HCT116 (cell line): ENCODE data around the gene TMEM164. TPM values are rescaled to one million over a fixed set of nuclear protein-coding genes. Genes with fewer than 3 reads are reported as not detected.

Experiments
- ATAC-seq: fragments of 200-7000 bp; cut with Tn5 transposase; 2 replicates; pipeline ENCODE4 v1.9.1; 2020; ENCODE audit warnings: mild to moderate bottlenecking, moderate library complexity
- BruUV-seq: library from RNA; stranded (reverse); fragments of 400-500 nt; replicated peaks from 2 replicates; lab custom pipeline; 2021; lab: Mats Ljungman, UMichigan
- CTCF ChIA-PET: fragments of 300-600 bp; sonication (Branson Sonifier 250); formaldehyde crosslinking; loops from one replicate; lab custom pipeline; 2021; ENCODE audit warnings: antibody characterized with exemption; lab: Charles Lee
- POLR2A ChIA-PET: fragments of 300-600, 350-600 bp; sonication (Branson Sonifier 250); formaldehyde crosslinking; loops from one replicate; lab custom pipeline; 2021; ENCODE audit warnings: antibody characterized with exemption; lab: Charles Lee
- RAD21 ChIA-PET, 2 experiments: fragments of 300-600 bp; sonication (Branson Sonifier 250); formaldehyde crosslinking; loops; one replicate each; lab custom pipeline; 2023; ENCODE audit warnings: low total read pairs in 2 of 2; ENCODE audit not compliant: uncharacterized antibody in 2 of 2, unreplicated experiment in 2 of 2, low non-redundant PET in 1 of 2; lab: Charles Lee
- DNase-seq: peaks from one replicate; pipeline ENCODE4 v3.0.0-alpha.2; 2010; ENCODE audit warnings: low read depth, low spot score
- H2AFZ ChIP-seq: fragments of 200-600 bp; shearing (Covaris generic), sonication (generic); 2 replicates; pipeline ENCODE4 v1.6.1; 2017; ENCODE audit warnings: low read depth, mixed run types, mixed read lengths, antibody characterized with exemption, low read length; ENCODE audit not compliant: poor library complexity, severe bottlenecking
- H3K27ac ChIP-seq: 2 replicates; pipeline ENCODE4 v1.5.1; 2012; ENCODE audit warnings: low read depth, low read length
- H3K27me3 ChIP-seq: fragments of 200-600 bp; sonication (generic); 2 replicates; pipeline ENCODE4 v1.6.1; 2016; ENCODE audit warnings: mixed run types, low read length, mixed read lengths; ENCODE audit not compliant: insufficient read depth
- H3K36me3 ChIP-seq, 2 experiments: fragments of 200-500 bp in 1 of 2; fragments of 200-600 bp in 1 of 2; sonication (Bioruptor generic) in 1 of 2; sonication (generic) in 1 of 2; 2 replicates each; pipeline versions ENCODE4 v1.5.1 to v1.6.1; 2014 to 2016; ENCODE audit warnings: low read length in 2 of 2, inconsistent platforms in 1 of 2, mixed read lengths in 1 of 2, mixed run types in 1 of 2; ENCODE audit not compliant: insufficient read depth in 2 of 2, control insufficient read depth in 1 of 2
- H3K4me1 ChIP-seq, 2 experiments: fragments of 200-600 bp in 1 of 2; sonication (generic) in 1 of 2; 2 replicates each; pipeline versions ENCODE4 v1.5.1 to v1.6.1; 2012 to 2017; ENCODE audit warnings: low read length in 2 of 2, inconsistent platforms in 1 of 2, mild to moderate bottlenecking in 1 of 2, mixed read lengths in 1 of 2, mixed run types in 1 of 2, moderate library complexity in 1 of 2; ENCODE audit not compliant: insufficient read depth in 2 of 2, control insufficient read depth in 1 of 2
- H3K4me2 ChIP-seq: fragments of 200-600 bp; sonication (generic); 2 replicates; pipeline ENCODE4 v1.6.1; 2017; ENCODE audit warnings: mixed run types, low read length, mixed read lengths
- H3K4me3 ChIP-seq, 2 experiments: fragments of 200-600 bp in 1 of 2; sonication (generic) in 1 of 2; replicated peaks in 1 of 2; 2 replicates each; pipeline ENCODE4 v1.5.1; 2011 to 2016; ENCODE audit warnings: low read length in 2 of 2, control low read depth in 1 of 2, low read depth in 1 of 2, mild to moderate bottlenecking in 1 of 2, mixed read lengths in 1 of 2, mixed run types in 1 of 2
- H3K79me2 ChIP-seq: fragments of 200-600 bp; sonication (generic); 2 replicates; pipeline ENCODE4 v1.6.1; 2017; ENCODE audit warnings: mild to moderate bottlenecking, mixed run types, low read length, moderate library complexity, mixed read lengths; ENCODE audit not compliant: insufficient read depth
- H3K9ac ChIP-seq: fragments of 200-600 bp; sonication (generic); 2 replicates; pipeline ENCODE4 v1.6.1; 2016; ENCODE audit warnings: low read length, mixed read lengths
- H3K9me2 ChIP-seq: fragments of 200-600 bp; sonication (generic), shearing (Covaris generic); 2 replicates; pipeline ENCODE4 v1.6.1; 2017; ENCODE audit warnings: mixed run types, mild to moderate bottlenecking, moderate library complexity; ENCODE audit not compliant: insufficient read depth
- H3K9me3 ChIP-seq, 2 experiments: fragments of 200-500 bp in 1 of 2; fragments of 200-600 bp in 1 of 2; sonication (Bioruptor generic) in 1 of 2; sonication (generic) in 1 of 2; 2 replicates each; pipeline ENCODE4 v1.6.1; 2014 to 2017; ENCODE audit warnings: low read length in 2 of 2, mixed read lengths in 2 of 2, inconsistent platforms in 1 of 2, low read depth in 1 of 2, mild to moderate bottlenecking in 1 of 2, mixed run types in 1 of 2, moderate library complexity in 1 of 2; ENCODE audit not compliant: control insufficient read depth in 1 of 2, insufficient read depth in 1 of 2
- H4K20me1 ChIP-seq: fragments of 200-600 bp; sonication (generic), shearing (Covaris generic); 2 replicates; pipeline ENCODE4 v1.6.1; 2017; ENCODE audit warnings: mixed run types, mild to moderate bottlenecking, moderate library complexity; ENCODE audit not compliant: insufficient read depth
- CBX3 ChIP-seq: IDR thresholded peaks from 2 replicates; pipeline ENCODE4 v1.6.1; 2012; ENCODE audit warnings: low read depth
- ELF1 ChIP-seq: IDR thresholded peaks from 2 replicates; pipeline ENCODE4 v1.6.1; 2012; ENCODE audit warnings: low read depth, borderline replicate concordance
- EZH2 ChIP-seq: fragments of 200-600 bp; sonication (generic); IDR thresholded peaks from 2 replicates; pipeline ENCODE4 v1.6.1; 2017; ENCODE audit warnings: antibody characterized with exemption, mixed run types
- EZH2phosphoT487 ChIP-seq: fragments of 200-600 bp; IDR thresholded peaks from 2 replicates; pipeline ENCODE4 v1.6.1; 2018; ENCODE audit warnings: antibody characterized with exemption, borderline replicate concordance
- JUND ChIP-seq: IDR thresholded peaks from 2 replicates; pipeline ENCODE4 v1.6.1; 2012
- POLR2A ChIP-seq: IDR thresholded peaks from 2 replicates; pipeline ENCODE4 v1.7.0; 2011; ENCODE audit warnings: borderline replicate concordance; ENCODE audit not compliant: insufficient read depth, insufficient read length; ENCODE audit errors: extremely low read depth
- POLR2AphosphoS5 ChIP-seq: IDR thresholded peaks from 2 replicates; pipeline ENCODE4 v1.6.1; 2011; ENCODE audit warnings: mild to moderate bottlenecking, low read depth, low read length, moderate library complexity
- SIN3A ChIP-seq: IDR thresholded peaks from 2 replicates; pipeline ENCODE4 v1.6.1; 2012; ENCODE audit warnings: low read depth
- SP1 ChIP-seq: IDR thresholded peaks from 2 replicates; pipeline ENCODE4 v1.6.1; 2012; ENCODE audit warnings: low read depth
- SRF ChIP-seq: IDR thresholded peaks from 2 replicates; pipeline ENCODE4 v1.6.1; 2012; ENCODE audit warnings: low read depth
- YY1 ChIP-seq: IDR thresholded peaks from 2 replicates; pipeline ENCODE4 v1.6.1; 2011; ENCODE audit warnings: low read length, low read depth, moderate library complexity, mild to moderate bottlenecking; ENCODE audit not compliant: insufficient replicate concordance; ENCODE audit errors: extremely low read depth
- ZFX ChIP-seq: fragments of 450-650 bp; IDR thresholded peaks from 2 replicates; pipeline ENCODE4 v1.6.1; 2017
- intact Hi-C: fragments of 100-400 bp; cut with micrococcal nuclease; formaldehyde crosslinking; loops from 2 replicates; pipeline ENCODE4 v1.10.0; 2022
- total RNA-seq: library from RNA; stranded (reverse); gene quantifications from one replicate; pipeline ENCODE4 v1.2.1, GENCODE V29; 2021; ENCODE audit not compliant: unreplicated experiment
- TF ChIP-seq, protein P1 (sequence below): IDR thresholded peaks from 2 replicates; pipeline ENCODE4 v1.6.1; 2012
- TF ChIP-seq, protein P2 (sequence below): IDR thresholded peaks from 2 replicates; pipeline ENCODE4 v1.6.1; 2012
- TF ChIP-seq, protein P3 (sequence below): IDR thresholded peaks from 2 replicates; pipeline ENCODE4 v1.6.1; 2012; ENCODE audit warnings: low read depth
- TF ChIP-seq, protein P4 (sequence below), 3 experiments: fragments of 200-600 bp in 1 of 3; sonication (generic) in 1 of 3; IDR thresholded peaks in 2 of 3; conservative IDR thresholded peaks in 1 of 3; 2 replicates each; pipeline ENCODE4 v1.5.1; 2012 to 2017; ENCODE audit warnings: low read depth in 2 of 3, low read length in 2 of 3, antibody characterized with exemption in 1 of 3, borderline replicate concordance in 1 of 3, control low read depth in 1 of 3, mild to moderate bottlenecking in 1 of 3, mixed read lengths in 1 of 3, mixed run types in 1 of 3, moderate library complexity in 1 of 3; ENCODE audit not compliant: insufficient read depth in 1 of 3

Gene TMEM164
- total RNA-seq, 1 experiment from 2014 or later = 18.7 TPM

DNA sequence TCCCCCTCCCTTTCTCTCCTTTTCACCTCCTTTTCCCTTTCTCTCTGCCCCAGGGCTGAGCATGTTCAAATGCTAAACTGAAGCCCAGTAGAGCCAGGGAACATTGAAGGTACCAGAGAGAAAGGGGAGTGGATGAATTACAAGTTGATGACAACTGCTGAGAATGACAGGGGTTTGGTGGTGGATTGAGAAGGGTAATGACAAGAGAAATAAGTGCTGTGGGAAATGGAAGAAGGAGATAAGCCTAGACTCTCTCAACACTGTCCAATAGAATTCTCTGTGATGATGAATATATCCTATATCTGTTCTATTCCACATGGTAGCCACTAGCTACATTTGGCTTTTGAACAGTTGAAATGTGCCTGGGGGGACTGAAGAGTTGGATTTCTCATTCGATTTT lies 154.5 kb downstream of the TMEM164 start:
- no peak for TF ChIP-seq EZH2phosphoT487
- no peak for TF ChIP-seq EZH2
- TF ChIP-seq ZFX = no peak
- TF ChIP-seq, protein P1, sequence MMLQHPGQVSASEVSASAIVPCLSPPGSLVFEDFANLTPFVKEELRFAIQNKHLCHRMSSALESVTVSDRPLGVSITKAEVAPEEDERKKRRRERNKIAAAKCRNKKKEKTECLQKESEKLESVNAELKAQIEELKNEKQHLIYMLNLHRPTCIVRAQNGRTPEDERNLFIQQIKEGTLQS = no peak
- TF ChIP-seq, protein P2, sequence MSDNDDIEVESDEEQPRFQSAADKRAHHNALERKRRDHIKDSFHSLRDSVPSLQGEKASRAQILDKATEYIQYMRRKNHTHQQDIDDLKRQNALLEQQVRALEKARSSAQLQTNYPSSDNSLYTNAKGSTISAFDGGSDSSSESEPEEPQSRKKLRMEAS = no peak
- no peak for TF ChIP-seq CBX3
- TF ChIP-seq SP1 = no peak
- no peak for TF ChIP-seq ELF1
- no peak for TF ChIP-seq POLR2A
- TF ChIP-seq POLR2AphosphoS5 = no peak
- no peak for TF ChIP-seq SIN3A
- Histone ChIP-seq H3K4me1 (peaks cover 0 to 4% of the 10 kb centered on the region in 2 experiments; a peak in 1 of 4 replicates), H3K9me3 (no peaks in the 10 kb centered on the region), H3K4me3 (no peak overlapping the region), H3K36me3 (no peaks in the 10 kb centered on the region), H3K4me2 (no peak overlapping the region), H4K20me1 (no peaks in the 10 kb centered on the region), H3K79me2 (no peaks in the 10 kb centered on the region), H2AFZ (no peak overlapping the region), H3K27ac (no peak overlapping the region), H3K27me3 (no peaks in the 10 kb centered on the region), H3K9ac (no peak overlapping the region), H3K9me2 (no peaks in the 10 kb centered on the region)
- no TSS peak for BruUV-seq
- ChIA-PET POLR2A (no interaction called here), RAD21 (interaction anchor here in 1 of 2 experiments (0.6 kb wide), 1 partner anchor 52 kb away, joined by 3 read pairs; no protein-coding TSS in a partner anchor), CTCF (interaction anchor here (1.0 to 1.8 kb wide), 2 partner anchors 11 to 289 kb away, joined by 3 read pairs; no protein-coding TSS in a partner anchor)
- intact Hi-C loops = no loop called here
- DNase-seq (no peak), ATAC-seq (no peak)

DNA sequence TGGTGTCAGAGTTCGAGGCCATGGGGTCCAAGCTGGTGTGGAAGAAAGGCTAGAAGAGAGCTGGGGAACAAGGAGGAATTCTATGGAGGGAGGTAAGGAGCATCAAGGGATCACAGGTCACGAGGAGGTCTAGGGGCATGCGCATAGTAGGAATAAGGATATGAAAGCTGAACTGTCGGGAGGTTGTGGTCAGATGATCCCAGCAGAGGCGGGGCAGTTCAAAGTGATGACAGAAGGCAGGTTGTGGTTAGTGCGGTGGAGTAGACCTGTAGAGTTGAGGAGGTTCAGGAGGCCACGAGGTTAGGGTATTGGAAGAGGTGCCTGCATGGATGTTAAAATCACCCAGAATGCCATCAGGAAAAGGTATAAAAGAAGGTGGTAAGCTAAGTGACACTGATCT lies 156.3 kb downstream of the TMEM164 start:
- Histone ChIP-seq H3K4me2 (no peak overlapping the region), H3K27me3 (no peaks in the 10 kb centered on the region), H3K9me3 (no peaks in the 10 kb centered on the region), H2AFZ (no peak overlapping the region), H3K9me2 (no peaks in the 10 kb centered on the region), H4K20me1 (no peaks in the 10 kb centered on the region), H3K27ac (no peak overlapping the region), H3K4me3 (no peak overlapping the region), H3K36me3 (no peaks in the 10 kb centered on the region), H3K9ac (no peak overlapping the region), H3K4me1 (peaks cover 0 to 4% of the 10 kb centered on the region in 2 experiments; a peak in 1 of 4 replicates), H3K79me2 (no peaks in the 10 kb centered on the region)
- intact Hi-C loops = no loop called here
- BruUV-seq = no TSS peak
- ChIA-PET POLR2A (no interaction called here), CTCF (interaction anchor here (0.8 to 2.2 kb wide), 5 partner anchors 9 to 688 kb away, joined by 3 to 21 read pairs (median 5); no protein-coding TSS in a partner anchor), RAD21 (no interaction called here)
- ATAC-seq (no peak), DNase-seq (no peak)
- TF ChIP-seq SRF (no peak), JUND (no peak), POLR2A (no peak), YY1 (no peak), EZH2phosphoT487 (no peak)
- TF ChIP-seq, protein P3, sequence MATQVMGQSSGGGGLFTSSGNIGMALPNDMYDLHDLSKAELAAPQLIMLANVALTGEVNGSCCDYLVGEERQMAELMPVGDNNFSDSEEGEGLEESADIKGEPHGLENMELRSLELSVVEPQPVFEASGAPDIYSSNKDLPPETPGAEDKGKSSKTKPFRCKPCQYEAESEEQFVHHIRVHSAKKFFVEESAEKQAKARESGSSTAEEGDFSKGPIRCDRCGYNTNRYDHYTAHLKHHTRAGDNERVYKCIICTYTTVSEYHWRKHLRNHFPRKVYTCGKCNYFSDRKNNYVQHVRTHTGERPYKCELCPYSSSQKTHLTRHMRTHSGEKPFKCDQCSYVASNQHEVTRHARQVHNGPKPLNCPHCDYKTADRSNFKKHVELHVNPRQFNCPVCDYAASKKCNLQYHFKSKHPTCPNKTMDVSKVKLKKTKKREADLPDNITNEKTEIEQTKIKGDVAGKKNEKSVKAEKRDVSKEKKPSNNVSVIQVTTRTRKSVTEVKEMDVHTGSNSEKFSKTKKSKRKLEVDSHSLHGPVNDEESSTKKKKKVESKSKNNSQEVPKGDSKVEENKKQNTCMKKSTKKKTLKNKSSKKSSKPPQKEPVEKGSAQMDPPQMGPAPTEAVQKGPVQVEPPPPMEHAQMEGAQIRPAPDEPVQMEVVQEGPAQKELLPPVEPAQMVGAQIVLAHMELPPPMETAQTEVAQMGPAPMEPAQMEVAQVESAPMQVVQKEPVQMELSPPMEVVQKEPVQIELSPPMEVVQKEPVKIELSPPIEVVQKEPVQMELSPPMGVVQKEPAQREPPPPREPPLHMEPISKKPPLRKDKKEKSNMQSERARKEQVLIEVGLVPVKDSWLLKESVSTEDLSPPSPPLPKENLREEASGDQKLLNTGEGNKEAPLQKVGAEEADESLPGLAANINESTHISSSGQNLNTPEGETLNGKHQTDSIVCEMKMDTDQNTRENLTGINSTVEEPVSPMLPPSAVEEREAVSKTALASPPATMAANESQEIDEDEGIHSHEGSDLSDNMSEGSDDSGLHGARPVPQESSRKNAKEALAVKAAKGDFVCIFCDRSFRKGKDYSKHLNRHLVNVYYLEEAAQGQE = no peak
- TF ChIP-seq, protein P4, sequence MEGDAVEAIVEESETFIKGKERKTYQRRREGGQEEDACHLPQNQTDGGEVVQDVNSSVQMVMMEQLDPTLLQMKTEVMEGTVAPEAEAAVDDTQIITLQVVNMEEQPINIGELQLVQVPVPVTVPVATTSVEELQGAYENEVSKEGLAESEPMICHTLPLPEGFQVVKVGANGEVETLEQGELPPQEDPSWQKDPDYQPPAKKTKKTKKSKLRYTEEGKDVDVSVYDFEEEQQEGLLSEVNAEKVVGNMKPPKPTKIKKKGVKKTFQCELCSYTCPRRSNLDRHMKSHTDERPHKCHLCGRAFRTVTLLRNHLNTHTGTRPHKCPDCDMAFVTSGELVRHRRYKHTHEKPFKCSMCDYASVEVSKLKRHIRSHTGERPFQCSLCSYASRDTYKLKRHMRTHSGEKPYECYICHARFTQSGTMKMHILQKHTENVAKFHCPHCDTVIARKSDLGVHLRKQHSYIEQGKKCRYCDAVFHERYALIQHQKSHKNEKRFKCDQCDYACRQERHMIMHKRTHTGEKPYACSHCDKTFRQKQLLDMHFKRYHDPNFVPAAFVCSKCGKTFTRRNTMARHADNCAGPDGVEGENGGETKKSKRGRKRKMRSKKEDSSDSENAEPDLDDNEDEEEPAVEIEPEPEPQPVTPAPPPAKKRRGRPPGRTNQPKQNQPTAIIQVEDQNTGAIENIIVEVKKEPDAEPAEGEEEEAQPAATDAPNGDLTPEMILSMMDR (IDR thresholded peaks at IDR 0.05 in 2 of 3, conservative IDR thresholded peaks at IDR 0.05 in 1 of 3; ENCODE audit: borderline replicate concordance in 1 of 3, insufficient read depth in 1 of 3, low read depth in 2 of 3, low read length in 2 of 3) = no peak
